Astrocyte (in vitro differentiated cells and primary cell): ENCODE results near the gene FLOT2. TPM values are rescaled to one million over a fixed set of nuclear protein-coding genes. Genes with fewer than 3 reads are reported as not detected.

Experiments used
- DNase-seq: peaks from one replicate; pipeline ENCODE4 v3.0.0-alpha.2; 2010; ENCODE audit warnings: low read depth
- FAIRE-seq: peaks from 2 replicates; lab custom pipeline; 2011; peaks lifted over from hg19 to GRCh38; lab: Jason Lieb, UNC
- H2AFZ ChIP-seq: 2 replicates; pipeline ENCODE4 v1.6.0; 2012; ENCODE audit warnings: low read depth, low read length, inconsistent platforms
- H3K27ac ChIP-seq: 2 replicates; pipeline ENCODE4 v1.5.1; 2011; ENCODE audit warnings: low read depth, low read length, inconsistent platforms
- H3K27me3 ChIP-seq: 2 replicates; pipeline ENCODE4 v1.6.0; 2011; ENCODE audit warnings: low read length, inconsistent platforms; ENCODE audit not compliant: insufficient read depth
- H3K36me3 ChIP-seq: 2 replicates; pipeline ENCODE4 v1.5.1; 2011; ENCODE audit warnings: low read length, inconsistent platforms; ENCODE audit not compliant: insufficient read depth
- H3K4me1 ChIP-seq: 2 replicates; pipeline ENCODE4 v1.5.1; 2011; ENCODE audit warnings: low read length, inconsistent platforms; ENCODE audit not compliant: insufficient read depth
- H3K4me2 ChIP-seq: 2 replicates; pipeline ENCODE4 v1.6.0; 2012; ENCODE audit warnings: low read length, inconsistent platforms
- H3K4me3 ChIP-seq: 2 replicates; pipeline ENCODE4 v1.5.1; 2011; ENCODE audit warnings: low read depth, mild to moderate bottlenecking, low read length, inconsistent platforms; ENCODE audit not compliant: insufficient read depth
- H3K79me2 ChIP-seq: 2 replicates; pipeline ENCODE4 v1.6.0; 2012; ENCODE audit warnings: mild to moderate bottlenecking, low read length, inconsistent platforms; ENCODE audit not compliant: insufficient read depth
- H3K9ac ChIP-seq: 2 replicates; pipeline ENCODE4 v1.6.0; 2012; ENCODE audit warnings: mild to moderate bottlenecking, low read length, inconsistent platforms
- H3K9me3 ChIP-seq: 2 replicates; pipeline ENCODE4 v1.5.1; 2012; ENCODE audit warnings: low read depth, mild to moderate bottlenecking, low read length, inconsistent platforms; ENCODE audit not compliant: insufficient read depth
- H4K20me1 ChIP-seq: 2 replicates; pipeline ENCODE4 v1.6.0; 2012; ENCODE audit warnings: low read length, inconsistent platforms; ENCODE audit not compliant: insufficient read depth
- H3K27ac Mint-ChIP-seq: one replicate; pipeline ENCODE4 v1.8.0; 2021; ENCODE audit warnings: mild to moderate bottlenecking, mixed read lengths; ENCODE audit not compliant: unreplicated experiment
- H3K27me3 Mint-ChIP-seq: one replicate; pipeline ENCODE4 v1.8.0; 2021; ENCODE audit warnings: low read depth, mixed read lengths; ENCODE audit not compliant: unreplicated experiment
- H3K36me3 Mint-ChIP-seq: one replicate; pipeline ENCODE4 v1.8.0; 2021; ENCODE audit warnings: low read depth, mixed read lengths; ENCODE audit not compliant: unreplicated experiment
- H3K4me1 Mint-ChIP-seq: one replicate; pipeline ENCODE4 v1.8.0; 2021; ENCODE audit warnings: low read depth, mixed read lengths; ENCODE audit not compliant: unreplicated experiment
- H3K4me3 Mint-ChIP-seq: one replicate; pipeline ENCODE4 v1.8.0; 2021; ENCODE audit warnings: mild to moderate bottlenecking, moderate library complexity, mixed read lengths; ENCODE audit not compliant: unreplicated experiment
- H3K9me3 Mint-ChIP-seq: one replicate; pipeline ENCODE4 v1.8.0; 2021; ENCODE audit warnings: mild to moderate bottlenecking, mixed read lengths; ENCODE audit not compliant: unreplicated experiment
- EZH2 ChIP-seq: IDR thresholded peaks from 2 replicates; pipeline ENCODE4 v1.6.1; 2012; ENCODE audit warnings: mild to moderate bottlenecking, low read length, inconsistent platforms; ENCODE audit not compliant: insufficient read depth
- total RNA-seq: library from RNA; stranded (reverse); gene quantifications from 2 replicates; pipeline ENCODE4 v1.2.1, GENCODE V29; 2021
- TF ChIP-seq, protein P1 (sequence below): IDR thresholded peaks from 2 replicates; pipeline ENCODE4 v1.5.1; 2011; ENCODE audit warnings: low read depth, mild to moderate bottlenecking, inconsistent platforms, low read length, moderate library complexity; ENCODE audit not compliant: insufficient read depth

FLOT2 gene
- total RNA-seq, 1 donor from 2014 or later, result 84.4 TPM

DNA sequence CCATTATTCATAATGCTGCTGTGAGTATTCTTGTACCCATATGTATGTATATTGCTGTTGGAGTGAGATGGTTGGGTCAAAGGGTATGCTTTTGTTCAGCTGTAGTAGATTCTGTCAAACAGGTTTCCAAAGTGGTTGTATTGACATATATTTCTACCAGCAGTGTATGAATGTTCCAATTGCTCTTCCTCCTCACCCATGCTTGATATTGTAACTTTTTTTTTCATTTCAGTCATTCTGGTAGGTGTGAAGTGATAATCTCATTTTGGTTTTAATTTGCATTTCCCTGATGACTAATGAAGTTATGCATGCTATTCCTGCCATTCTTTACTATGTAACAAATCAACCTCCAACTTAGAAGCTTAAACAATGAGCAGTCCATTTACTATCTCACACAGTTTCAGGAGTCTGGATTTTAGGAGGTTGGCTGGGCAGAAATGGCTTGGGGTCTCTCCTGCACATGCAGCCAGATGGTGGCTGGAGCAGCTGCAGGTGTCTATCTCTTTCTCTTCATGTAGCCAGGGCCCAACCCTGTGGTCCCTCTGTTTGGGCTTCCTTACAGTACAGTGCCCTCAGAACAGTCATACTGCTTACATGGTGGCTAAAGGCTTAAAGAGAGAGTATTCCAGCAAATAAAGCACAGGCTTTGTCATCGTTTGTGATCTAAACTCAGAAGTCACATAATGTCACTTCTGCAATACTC lies 21.5 kb downstream of the FLOT2 start:
- no peak for TF ChIP-seq EZH2
- TF ChIP-seq, protein P1, sequence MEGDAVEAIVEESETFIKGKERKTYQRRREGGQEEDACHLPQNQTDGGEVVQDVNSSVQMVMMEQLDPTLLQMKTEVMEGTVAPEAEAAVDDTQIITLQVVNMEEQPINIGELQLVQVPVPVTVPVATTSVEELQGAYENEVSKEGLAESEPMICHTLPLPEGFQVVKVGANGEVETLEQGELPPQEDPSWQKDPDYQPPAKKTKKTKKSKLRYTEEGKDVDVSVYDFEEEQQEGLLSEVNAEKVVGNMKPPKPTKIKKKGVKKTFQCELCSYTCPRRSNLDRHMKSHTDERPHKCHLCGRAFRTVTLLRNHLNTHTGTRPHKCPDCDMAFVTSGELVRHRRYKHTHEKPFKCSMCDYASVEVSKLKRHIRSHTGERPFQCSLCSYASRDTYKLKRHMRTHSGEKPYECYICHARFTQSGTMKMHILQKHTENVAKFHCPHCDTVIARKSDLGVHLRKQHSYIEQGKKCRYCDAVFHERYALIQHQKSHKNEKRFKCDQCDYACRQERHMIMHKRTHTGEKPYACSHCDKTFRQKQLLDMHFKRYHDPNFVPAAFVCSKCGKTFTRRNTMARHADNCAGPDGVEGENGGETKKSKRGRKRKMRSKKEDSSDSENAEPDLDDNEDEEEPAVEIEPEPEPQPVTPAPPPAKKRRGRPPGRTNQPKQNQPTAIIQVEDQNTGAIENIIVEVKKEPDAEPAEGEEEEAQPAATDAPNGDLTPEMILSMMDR, result no peak
- FAIRE-seq, result no peak
- Mint-ChIP-seq H3K4me1 (peaks cover 2% of the 10 kb centered on the region), H3K9me3 (no peaks in the 10 kb centered on the region), H3K4me3 (no peak overlapping the region), H3K27me3 (peaks cover 7% of the 10 kb centered on the region), H3K27ac (no peak overlapping the region), H3K36me3 (peaks cover 14% of the 10 kb centered on the region)
- Histone ChIP-seq H2AFZ (no peak overlapping the region), H3K4me2 (no peak overlapping the region), H3K27me3 (no peaks in the 10 kb centered on the region), H3K36me3 (no peaks in the 10 kb centered on the region), H3K4me3 (no peak overlapping the region), H3K9ac (no peak overlapping the region), H4K20me1 (no peaks in the 10 kb centered on the region), H3K27ac (no peak overlapping the region), H3K79me2 (no peaks in the 10 kb centered on the region), H3K9me3 (no peaks in the 10 kb centered on the region), H3K4me1 (no peaks in the 10 kb centered on the region)
- no peak for DNase-seq

DNA sequence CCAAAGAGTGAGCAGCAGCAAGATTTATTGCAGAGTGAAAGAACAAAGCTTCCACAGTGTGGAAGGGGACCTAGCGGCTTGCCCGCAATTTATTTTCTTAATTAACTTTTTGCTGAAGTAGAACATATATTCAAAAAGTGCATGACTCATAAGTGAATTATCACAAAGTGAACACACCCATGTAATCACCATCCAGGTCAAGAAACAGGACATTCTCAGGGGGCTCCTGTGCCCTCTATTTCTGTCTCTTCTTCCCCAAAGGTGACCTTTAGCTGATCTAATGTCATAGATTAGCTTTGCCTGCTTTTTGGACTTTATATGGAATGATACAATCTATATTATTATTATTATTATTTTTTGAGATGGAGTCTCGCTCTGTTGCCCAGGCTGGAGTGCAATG lies 22.8 kb downstream of the FLOT2 start:
- Mint-ChIP-seq H3K4me3 (no peak overlapping the region), H3K27ac (no peak overlapping the region), H3K27me3 (peaks cover 7% of the 10 kb centered on the region), H3K36me3 (peaks cover 7% of the 10 kb centered on the region), H3K4me1 (peaks cover 2% of the 10 kb centered on the region), H3K9me3 (no peaks in the 10 kb centered on the region)
- Histone ChIP-seq H3K4me2 (no peak overlapping the region), H3K9me3 (no peaks in the 10 kb centered on the region), H3K4me3 (no peak overlapping the region), H3K4me1 (no peaks in the 10 kb centered on the region), H2AFZ (no peak overlapping the region), H3K79me2 (no peaks in the 10 kb centered on the region), H3K9ac (no peak overlapping the region), H3K27me3 (no peaks in the 10 kb centered on the region), H3K36me3 (no peaks in the 10 kb centered on the region), H3K27ac (no peak overlapping the region), H4K20me1 (no peaks in the 10 kb centered on the region)
- DNase-seq (no peak), FAIRE-seq (no peak)
- TF ChIP-seq, protein P1, result no peak
- no peak for TF ChIP-seq EZH2

DNA sequence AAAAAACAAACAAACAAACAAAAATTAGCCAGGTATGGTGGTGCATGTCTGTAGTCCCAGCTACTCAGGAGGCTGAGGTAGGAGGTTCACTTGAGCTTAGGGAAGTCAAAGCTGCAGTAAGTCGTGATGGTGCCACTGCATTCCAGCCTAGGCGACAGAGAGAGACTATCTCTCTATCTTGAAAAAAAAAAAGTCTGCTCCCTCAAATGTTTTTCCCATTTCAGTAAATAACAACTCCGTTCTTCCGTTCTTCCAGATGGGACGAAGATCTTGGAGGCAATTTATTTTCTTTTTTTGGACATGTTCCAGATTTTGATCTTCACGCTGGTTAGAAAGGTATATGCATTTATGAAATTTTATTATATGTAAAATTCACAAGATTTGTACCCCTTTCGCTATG lies 23.7 kb downstream of the FLOT2 start:
- TF ChIP-seq, protein P1, result no peak
- TF ChIP-seq EZH2, result no peak
- Histone ChIP-seq H3K36me3 (no peaks in the 10 kb centered on the region), H2AFZ (no peak overlapping the region), H3K9ac (no peak overlapping the region), H3K27ac (no peak overlapping the region), H3K79me2 (no peaks in the 10 kb centered on the region), H3K4me2 (no peak overlapping the region), H3K4me3 (no peak overlapping the region), H4K20me1 (no peaks in the 10 kb centered on the region), H3K27me3 (no peaks in the 10 kb centered on the region), H3K4me1 (no peaks in the 10 kb centered on the region), H3K9me3 (no peaks in the 10 kb centered on the region)
- peaks cover 7% of the 10 kb centered on the region for H3K27me3 Mint-ChIP-seq
- H3K36me3 Mint-ChIP-seq, result peaks cover 7% of the 10 kb centered on the region
- peaks cover 2% of the 10 kb centered on the region for H3K4me1 Mint-ChIP-seq
- no peak overlapping the region for H3K4me3 Mint-ChIP-seq
- DNase-seq (no peak), FAIRE-seq (no peak)
- H3K9me3 Mint-ChIP-seq, result no peaks in the 10 kb centered on the region
- no peak overlapping the region for H3K27ac Mint-ChIP-seq
